ENCODE data around the gene SIK2.

Gene SIK2

GRCh38 chr11:111624608-111625007 is 22.4 kb downstream of the SIK2 start:
- TF ChIP-seq TAF1 (IDR thresholded peaks at IDR 0.05; ENCODE audit: borderline replicate concordance, insufficient read depth, low read length) (no peak), POLR2AphosphoS5 (IDR thresholded peaks at IDR 0.05; ENCODE audit: low read depth, low read length) (no peak), FOXP2 (optimal IDR thresholded peaks at IDR 0.05; ENCODE audit: borderline replicate concordance, extremely low read depth, extremely low read length, insufficient read depth) (no peak), SIN3A (IDR thresholded peaks at IDR 0.05; ENCODE audit: borderline replicate concordance, insufficient read depth, low read length) (no peak)
- TF ChIP-seq, protein P1, sequence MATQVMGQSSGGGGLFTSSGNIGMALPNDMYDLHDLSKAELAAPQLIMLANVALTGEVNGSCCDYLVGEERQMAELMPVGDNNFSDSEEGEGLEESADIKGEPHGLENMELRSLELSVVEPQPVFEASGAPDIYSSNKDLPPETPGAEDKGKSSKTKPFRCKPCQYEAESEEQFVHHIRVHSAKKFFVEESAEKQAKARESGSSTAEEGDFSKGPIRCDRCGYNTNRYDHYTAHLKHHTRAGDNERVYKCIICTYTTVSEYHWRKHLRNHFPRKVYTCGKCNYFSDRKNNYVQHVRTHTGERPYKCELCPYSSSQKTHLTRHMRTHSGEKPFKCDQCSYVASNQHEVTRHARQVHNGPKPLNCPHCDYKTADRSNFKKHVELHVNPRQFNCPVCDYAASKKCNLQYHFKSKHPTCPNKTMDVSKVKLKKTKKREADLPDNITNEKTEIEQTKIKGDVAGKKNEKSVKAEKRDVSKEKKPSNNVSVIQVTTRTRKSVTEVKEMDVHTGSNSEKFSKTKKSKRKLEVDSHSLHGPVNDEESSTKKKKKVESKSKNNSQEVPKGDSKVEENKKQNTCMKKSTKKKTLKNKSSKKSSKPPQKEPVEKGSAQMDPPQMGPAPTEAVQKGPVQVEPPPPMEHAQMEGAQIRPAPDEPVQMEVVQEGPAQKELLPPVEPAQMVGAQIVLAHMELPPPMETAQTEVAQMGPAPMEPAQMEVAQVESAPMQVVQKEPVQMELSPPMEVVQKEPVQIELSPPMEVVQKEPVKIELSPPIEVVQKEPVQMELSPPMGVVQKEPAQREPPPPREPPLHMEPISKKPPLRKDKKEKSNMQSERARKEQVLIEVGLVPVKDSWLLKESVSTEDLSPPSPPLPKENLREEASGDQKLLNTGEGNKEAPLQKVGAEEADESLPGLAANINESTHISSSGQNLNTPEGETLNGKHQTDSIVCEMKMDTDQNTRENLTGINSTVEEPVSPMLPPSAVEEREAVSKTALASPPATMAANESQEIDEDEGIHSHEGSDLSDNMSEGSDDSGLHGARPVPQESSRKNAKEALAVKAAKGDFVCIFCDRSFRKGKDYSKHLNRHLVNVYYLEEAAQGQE (IDR thresholded peaks at IDR 0.05; ENCODE audit: insufficient read depth in 1 of 2, low read depth in 2 of 2, low read length in 2 of 2) = no peak

- TF ChIP-seq, protein P1 (IDR thresholded peaks at IDR 0.05; ENCODE audit: insufficient read depth in 1 of 2, low read depth in 2 of 2, low read length in 2 of 2) = no peak
- TF ChIP-seq FOXP2 (optimal IDR thresholded peaks at IDR 0.05; ENCODE audit: borderline replicate concordance, extremely low read depth, extremely low read length, insufficient read depth) (no peak), SIN3A (IDR thresholded peaks at IDR 0.05; ENCODE audit: borderline replicate concordance, insufficient read depth, low read length) (no peak), POLR2AphosphoS5 (IDR thresholded peaks at IDR 0.05; ENCODE audit: low read depth, low read length) (no peak), TAF1 (IDR thresholded peaks at IDR 0.05; ENCODE audit: borderline replicate concordance, insufficient read depth, low read length) (no peak)
Observed at GRCh38 chr11:111627591-111627990, 25.3 kb downstream of the SIK2 start.

GRCh38 chr11:111629499-111629898 is 27.2 kb downstream of the SIK2 start:
- TF ChIP-seq FOXP2 (optimal IDR thresholded peaks at IDR 0.05; ENCODE audit: borderline replicate concordance, extremely low read depth, extremely low read length, insufficient read depth) = no peak
- TF ChIP-seq TAF1 (IDR thresholded peaks at IDR 0.05; ENCODE audit: borderline replicate concordance, insufficient read depth, low read length) = no peak
- no peak for TF ChIP-seq SIN3A (IDR thresholded peaks at IDR 0.05; ENCODE audit: borderline replicate concordance, insufficient read depth, low read length)
- TF ChIP-seq, protein P1 (IDR thresholded peaks at IDR 0.05; ENCODE audit: insufficient read depth in 1 of 2, low read depth in 2 of 2, low read length in 2 of 2) = no peak
- no peak for TF ChIP-seq POLR2AphosphoS5 (IDR thresholded peaks at IDR 0.05; ENCODE audit: low read depth, low read length)

GRCh38 chr11:111631024-111631665 is 28.9 kb downstream of the SIK2 start:
- TF ChIP-seq TAF1 (IDR thresholded peaks at IDR 0.05; ENCODE audit: borderline replicate concordance, insufficient read depth, low read length) = no peak
- TF ChIP-seq POLR2AphosphoS5 (IDR thresholded peaks at IDR 0.05; ENCODE audit: low read depth, low read length) = 0 out of 2 replicates have a peak, but pooled peaks have one; percentile 21
- no peak for TF ChIP-seq SIN3A (IDR thresholded peaks at IDR 0.05; ENCODE audit: borderline replicate concordance, insufficient read depth, low read length)
- no peak for TF ChIP-seq FOXP2 (optimal IDR thresholded peaks at IDR 0.05; ENCODE audit: borderline replicate concordance, extremely low read depth, extremely low read length, insufficient read depth)

DNA sequence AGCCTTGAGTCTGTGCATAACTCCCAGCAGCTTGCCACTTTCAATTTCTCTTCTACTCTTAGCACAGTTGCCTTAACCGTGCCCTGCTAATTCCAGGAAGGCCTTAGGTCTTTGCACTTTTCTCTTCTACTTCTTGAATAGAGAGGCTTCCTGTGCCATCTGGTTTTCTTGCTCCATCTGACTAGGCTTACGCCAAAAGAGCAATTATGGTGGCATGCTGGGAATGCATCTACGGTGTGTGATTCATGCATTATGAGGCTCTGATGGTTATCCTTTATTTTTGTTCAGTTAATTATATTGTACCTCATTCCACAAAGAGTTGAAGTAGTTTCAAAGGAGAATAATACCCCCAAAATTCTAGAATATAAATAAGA is 29.4 kb downstream of the SIK2 start:
- TF ChIP-seq, protein P1 (IDR thresholded peaks at IDR 0.05; ENCODE audit: insufficient read depth in 1 of 2, low read depth in 2 of 2, low read length in 2 of 2) = no peak
- no peak for TF ChIP-seq TAF1 (IDR thresholded peaks at IDR 0.05; ENCODE audit: borderline replicate concordance, insufficient read depth, low read length)
- no peak for TF ChIP-seq SIN3A (IDR thresholded peaks at IDR 0.05; ENCODE audit: borderline replicate concordance, insufficient read depth, low read length)
- TF ChIP-seq POLR2AphosphoS5 (IDR thresholded peaks at IDR 0.05; ENCODE audit: low read depth, low read length) = no peak
- TF ChIP-seq FOXP2 (optimal IDR thresholded peaks at IDR 0.05; ENCODE audit: borderline replicate concordance, extremely low read depth, extremely low read length, insufficient read depth) = no peak

Data from PFSK-1 (cell line).